SKM-1 (cell line): ENCODE measurements around the gene C5orf63.
A peak's percentile ranks its signal among the peaks of the same experiment; 100 is the strongest.
"Not testable (repeated sequence)": the region's sequence is repeated elsewhere in the genome, so short reads cannot be mapped to it uniquely, and the experiment has no call there.

ENCODE experiments used
- DNase-seq: peaks from one replicate; lab custom pipeline; 2025; ENCODE audit not compliant: unreplicated experiment; lab: John Stamatoyannopoulos, UW

Gene C5orf63

DNA sequence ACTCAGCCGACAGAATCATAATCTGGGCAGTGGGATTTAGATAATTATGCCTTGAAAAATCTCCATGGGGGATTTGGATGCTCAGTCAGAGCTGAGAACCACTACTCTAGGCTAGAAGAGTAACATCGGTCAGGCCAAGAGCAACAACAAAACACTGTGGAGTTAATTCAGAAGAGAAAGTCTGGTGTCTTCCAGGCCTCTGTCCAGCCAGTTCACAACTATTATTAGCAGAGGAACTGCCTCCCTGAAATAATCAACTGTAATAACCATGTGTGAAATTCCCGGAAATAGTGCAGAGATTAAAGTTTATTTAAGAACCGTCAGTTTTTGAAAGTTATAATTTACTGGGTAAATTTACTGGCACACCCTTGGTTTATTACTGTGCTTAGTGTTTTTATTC, 34.8 kb downstream of the C5orf63 start:
- DNase-seq, result no peak

DNA sequence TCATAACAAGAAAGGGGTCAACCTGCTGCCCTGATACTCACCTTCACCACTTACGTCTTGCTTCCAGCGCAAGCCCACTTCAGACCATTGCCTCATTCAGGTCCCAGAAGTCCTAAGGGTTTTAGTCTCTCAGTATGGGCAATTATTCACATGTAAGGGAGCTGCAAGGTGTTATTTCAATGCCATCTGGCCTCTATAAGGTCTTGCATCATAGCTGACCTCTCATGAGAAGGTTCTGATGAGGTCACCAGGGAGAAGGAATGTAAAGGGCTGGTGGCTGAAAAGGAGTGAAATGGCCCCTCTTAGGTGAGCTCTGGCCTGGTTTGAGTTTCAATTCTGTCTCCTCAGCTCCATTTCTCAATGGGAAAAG, 41.5 kb downstream of the C5orf63 start:
- DNase-seq, result no peak

DNA sequence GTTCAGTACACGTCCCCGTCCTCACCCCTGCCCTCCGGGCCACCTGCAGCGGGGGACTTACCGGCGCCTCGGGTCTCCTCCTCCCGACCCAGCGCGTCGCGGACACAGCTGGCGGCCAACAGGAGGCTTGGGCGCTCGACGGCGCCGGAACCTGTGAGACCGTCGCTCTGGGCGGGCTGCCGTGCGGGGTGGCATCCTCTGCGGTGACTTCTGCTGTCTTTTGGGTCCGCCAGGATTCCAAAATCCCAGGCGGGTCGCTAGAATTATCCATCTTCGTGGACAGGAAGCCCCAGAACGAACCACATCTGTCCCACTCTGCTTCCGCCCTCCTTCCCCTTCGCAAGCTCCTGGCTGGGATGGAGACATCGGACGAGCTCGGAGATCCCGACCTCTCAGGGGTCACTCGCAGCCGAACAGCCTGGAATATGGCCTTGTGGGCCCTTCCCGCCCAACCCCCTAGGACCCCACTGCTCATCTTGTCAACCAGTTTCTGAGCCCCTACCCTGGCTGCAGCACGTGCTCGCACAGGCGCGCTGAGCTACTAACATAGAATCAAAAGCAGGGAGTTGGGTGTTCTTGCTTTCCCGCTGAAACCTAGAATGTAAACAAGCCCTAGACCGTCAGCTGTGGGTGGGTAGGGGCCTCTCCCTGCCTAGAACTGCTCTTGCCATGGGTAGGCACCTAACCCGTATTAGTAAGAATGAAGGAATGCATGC, 42.0 kb downstream of the C5orf63 start:
- no peak for DNase-seq

DNA sequence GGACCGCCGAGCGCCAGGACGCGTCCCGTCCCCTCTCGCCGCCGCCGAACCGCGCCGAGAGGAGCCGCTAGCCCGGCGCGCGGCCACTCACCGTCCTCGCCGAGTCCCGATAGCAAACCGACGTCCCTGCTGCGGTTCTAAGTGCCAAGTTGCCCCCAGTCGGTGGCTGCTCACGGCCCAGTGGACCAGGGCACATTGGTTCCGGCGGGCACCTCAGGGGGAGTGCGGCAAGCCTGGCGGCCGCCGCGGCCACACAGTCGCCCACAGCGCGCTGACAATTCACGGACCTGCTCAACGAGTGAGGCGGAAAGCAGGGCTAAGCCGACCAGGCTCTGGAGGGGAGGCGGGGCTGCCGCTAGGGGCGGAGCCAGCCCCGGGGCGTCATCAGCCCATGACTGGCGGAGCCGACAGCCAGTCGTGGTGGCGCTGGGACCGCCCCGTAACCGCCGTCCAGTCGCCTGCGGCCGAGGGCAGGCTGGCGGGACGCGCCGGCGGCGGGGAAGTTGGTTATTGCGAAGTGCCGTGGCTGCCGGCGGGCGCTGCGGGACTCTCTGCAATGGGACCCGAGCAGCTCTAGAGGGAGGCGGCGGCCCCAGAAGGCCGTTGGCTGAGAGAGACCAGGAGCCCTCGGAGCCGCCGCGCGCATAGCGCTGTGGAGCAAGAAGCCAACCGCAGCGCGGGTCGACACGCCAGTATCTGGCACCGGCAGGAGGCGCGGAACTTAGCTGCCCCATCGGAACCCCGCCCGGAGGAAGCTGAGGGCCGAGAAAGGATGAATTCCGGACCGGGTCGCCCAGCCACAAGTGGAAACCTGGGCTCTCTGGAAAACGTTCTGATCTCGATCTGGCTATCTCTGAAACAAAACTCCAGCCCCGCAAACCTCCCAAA, 42.8 kb downstream of the C5orf63 start, which contains the start of gene MARCHF3:
Gene MARCHF3, minus strand, starts transcription at position 300 of the 888 bp plus-strand sequence. CDS start 112,387 bp downstream, outside the sequence.
- peak; percentile 81 for DNase-seq

DNA sequence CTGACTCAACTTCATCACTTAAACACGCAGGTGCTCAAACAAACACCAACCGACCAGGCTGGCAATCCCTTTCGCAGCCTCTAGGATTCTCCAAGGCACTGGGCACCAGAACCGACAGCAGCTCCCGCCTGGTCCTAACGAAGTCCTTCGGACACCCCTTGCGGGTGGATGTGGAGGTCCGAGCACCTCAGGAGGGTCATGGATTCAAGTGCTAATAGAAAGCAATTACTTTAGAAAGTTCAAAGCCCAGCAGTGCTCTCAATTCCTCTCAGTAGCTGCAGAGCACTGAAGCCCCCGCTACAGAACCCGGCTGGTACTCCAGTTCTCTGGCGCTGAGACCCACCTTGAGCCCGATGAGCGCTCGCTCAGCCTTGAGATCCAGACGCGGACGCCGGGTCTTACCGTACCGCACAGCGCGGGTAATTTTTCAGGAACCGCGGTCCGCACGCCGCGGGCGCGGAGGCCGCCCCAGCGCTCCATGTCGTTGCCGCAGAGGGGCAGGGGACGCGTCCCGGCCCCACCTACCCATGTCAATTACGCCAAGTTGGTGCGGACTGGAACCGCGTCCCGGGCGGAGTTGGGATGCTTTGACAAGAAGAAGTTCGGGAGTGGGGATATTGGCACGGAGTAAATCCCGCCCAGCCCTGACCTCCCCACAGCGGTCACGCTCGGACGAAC, 43.6 kb downstream of the C5orf63 start:
- peak; percentile 32 for DNase-seq

DNA sequence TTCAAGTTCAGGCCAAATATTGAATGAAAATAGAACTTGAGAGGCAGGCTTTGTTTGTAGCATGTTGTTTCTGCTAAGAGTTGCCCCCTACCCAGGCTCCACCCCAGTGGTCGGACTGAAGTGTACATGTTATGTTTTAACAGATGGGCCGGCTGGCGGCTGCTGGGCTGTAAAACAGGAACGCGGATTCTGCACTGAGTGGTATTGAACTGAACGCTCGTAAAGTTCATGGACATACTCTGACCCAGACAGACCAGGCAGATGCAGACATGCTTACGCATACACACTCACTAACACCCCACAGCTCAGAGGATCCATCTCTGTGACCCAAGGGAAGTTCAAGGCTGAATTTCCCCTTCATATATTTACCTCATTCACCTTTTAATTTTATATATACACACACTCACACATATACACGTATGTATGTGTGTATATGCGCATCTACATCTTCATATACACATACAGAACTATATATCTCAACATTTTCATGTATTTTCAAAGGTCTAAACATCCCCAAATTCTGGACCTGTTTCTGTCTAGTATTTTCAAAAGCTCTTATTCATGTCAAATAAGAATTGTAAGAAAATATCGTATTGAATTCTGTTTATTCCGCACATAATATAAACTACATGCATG, 44.4 kb downstream of the C5orf63 start:
- DNase-seq, result no peak

DNA sequence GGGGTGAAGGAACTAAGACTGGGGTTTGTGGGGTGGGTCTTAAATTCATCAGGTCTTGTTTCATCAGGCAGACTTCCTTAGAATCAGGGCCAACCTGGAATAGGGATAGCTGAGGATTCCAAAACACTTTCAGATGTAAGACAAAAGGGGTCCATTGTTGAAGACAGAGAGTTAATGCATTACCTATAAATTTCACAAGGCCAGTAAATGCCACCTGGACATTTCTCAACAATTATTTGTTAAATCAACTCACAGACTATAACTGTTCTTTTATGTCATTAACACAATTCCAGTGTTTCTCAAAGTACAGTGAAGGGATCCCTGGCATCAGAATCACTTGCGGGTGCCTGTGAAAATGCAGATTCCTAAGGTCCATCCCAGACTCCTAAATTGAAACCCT, 45.8 kb downstream of the C5orf63 start:
- DNase-seq, result no peak

DNA sequence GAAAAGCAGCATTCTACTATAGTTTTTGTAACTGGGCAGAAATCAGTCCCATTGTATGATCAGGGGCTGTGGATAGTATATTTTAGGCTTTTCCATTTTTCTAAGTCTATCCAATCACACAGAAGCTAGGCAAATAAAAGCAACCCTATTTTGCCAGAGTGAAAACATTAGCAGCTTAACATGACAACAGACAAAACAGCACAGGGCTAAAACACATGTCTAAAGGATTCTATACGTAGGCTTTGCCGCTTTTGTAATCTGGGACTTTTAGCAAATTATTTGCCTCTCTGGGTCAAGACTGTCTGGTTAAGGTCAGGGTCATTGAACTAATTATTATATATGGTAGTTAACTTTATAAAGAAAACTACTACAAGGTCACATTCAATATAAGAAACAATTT, 47.1 kb downstream of the C5orf63 start:
- no peak for DNase-seq

DNA sequence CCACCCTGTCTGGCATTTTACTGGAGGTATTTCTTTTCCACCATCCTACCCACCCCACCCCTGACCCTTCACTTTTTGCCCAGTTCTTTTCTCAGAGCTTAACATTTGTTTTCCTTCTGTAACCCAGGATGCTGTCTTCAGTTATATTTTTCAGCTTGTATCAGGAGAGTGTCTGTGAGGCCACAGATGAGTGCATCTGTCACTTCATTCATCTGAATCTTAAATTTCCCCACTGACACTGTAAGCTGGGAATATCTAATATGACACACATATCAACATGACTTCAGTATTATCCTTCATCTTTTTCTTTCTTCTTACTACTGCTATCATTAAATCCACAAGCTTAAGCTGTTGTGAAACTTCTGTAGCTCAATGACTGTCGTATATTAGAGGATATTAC, 47.8 kb downstream of the C5orf63 start:
- no peak for DNase-seq

DNA sequence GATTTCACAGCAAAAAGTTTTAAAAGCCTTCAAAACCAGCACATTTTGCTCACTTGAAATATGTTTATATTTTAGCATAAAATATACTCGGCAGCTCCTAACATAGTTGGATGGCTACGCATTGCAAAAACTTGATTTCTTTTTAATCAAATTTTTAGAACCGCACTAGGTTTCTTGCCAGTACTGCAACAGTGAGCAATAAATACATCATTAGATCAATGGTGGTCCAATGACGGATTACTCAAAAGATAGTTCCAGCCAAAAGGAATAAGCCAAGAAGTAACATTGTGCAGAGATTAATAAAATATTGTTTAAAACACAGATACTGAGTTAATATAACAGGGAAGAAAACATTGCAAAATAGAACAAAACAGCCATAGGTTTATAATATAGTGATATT, 48.5 kb downstream of the C5orf63 start:
- DNase-seq, result no peak

DNA sequence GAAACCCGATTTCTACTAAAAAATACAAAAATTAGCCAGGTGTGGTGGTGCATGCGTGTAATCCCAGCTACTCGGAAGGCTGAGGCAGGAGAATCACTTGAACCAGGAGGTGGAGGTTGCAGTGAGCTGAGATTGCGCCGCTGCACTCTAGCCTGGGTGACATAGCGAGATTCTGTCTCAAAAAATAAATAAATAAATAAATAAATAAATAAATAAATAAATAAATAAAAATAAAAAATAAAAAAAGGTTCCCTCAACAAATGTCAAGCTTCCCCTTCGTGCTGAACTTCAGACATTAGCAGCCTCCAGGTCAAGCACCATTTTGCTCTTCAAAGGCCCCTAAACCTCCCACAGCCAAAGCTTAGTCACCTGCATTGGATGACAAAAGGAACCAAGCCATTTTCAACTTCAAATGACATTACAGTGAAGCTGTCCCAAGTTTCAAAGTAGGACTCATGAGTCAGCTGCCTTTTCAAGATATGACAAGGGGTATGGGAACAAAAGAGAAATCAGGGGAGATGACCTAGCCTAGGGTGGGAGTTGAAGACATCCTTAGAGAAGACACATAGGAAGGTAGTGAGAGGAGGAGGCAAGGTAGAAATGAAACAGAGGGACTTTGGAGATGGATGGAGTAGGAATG, 49.6 kb downstream of the C5orf63 start:
- not testable (repeated sequence) for DNase-seq

DNA sequence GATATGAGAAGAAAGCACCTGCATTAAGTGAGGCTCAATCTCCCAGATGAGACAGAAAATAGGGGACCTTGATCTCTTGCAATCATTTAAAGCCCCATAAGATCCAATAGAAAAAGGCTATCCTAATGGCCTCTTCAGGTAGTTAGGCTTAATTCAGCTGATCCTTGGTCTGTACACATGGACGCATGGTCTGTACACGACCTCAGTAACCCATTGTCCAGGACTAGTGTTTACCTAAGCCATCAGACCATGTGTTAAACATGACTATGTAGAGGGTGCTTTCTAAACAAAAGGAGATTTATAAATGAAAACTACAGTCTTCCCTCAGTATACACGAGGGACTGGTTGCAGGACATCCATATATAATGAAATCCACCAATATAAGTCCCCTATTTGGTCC, 50.5 kb downstream of the C5orf63 start:
- no peak for DNase-seq

DNA sequence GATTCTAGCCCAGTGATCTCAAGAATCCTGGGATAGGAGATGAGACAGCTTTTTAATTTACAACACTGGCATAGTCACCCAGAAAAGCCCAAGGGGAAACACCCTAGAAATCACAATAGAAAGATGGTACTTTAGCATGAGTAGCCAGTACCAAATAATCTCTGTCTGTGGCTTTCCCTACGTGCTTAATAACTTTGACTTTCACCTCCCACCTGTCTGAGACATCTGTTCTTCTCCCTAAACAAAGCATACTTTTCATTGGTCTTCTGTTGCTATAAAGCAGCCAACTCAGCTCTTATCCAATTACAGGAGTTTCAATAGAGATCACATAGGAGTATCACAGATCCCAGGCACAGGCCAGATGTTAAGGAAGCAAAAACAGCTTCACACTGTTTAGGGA, 53.4 kb downstream of the C5orf63 start:
- DNase-seq, result no peak

DNA sequence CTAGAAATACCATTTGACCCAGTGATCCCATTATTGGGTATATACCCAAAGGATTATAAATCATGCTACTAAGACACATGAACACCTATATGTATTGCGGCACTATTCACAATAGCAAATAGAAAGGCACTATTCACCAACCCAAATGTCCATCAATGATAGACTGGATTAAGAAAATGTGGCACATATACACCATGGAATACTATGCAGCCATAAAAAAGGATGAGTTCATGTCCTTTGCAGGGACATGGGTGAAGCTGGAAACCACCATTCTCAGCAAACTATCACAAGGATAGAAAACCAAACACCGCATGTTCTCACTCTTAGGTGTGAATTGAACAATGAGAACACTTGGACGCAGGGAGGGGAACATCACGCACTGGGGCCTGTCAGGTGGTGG, 56.6 kb downstream of the C5orf63 start:
- not testable (repeated sequence) for DNase-seq

DNA sequence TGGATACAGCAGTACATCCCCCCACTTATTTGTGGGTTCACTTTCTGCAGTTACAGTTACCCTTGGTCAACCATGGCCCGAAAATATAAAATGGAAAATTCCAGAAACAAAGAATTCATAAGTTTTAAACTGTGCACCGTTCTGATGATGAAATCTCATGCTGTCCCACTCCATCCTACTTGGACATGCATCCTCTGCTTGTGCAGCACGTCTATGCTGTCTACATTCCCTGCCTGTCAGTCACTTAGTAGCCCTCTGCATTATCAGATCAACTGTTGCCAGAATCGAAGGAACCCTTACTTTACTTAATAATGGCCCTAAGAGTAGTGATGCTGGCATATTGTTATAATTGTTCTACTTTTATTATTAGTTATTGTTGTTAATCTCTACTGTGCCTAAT, 57.6 kb downstream of the C5orf63 start:
- no peak for DNase-seq

DNA sequence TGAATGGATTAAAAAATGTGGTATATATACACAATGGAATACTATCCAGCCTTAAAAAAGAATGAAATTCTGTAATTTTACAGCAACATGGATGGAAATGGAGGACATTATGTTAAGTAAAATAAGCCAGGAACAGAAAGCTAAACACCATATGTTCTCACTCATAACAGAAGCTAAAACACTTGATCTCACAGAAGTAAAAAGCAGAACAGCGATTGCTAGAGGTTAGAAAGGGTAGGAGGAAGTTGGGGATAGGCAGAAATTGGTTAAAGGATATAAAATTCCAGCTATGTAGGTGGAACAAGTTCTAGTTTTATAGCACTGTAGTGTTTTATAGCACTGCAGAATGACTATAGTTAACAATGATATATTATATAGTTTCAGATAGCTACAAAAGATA, 58.7 kb downstream of the C5orf63 start:
- DNase-seq, result peak; percentile 32

DNA sequence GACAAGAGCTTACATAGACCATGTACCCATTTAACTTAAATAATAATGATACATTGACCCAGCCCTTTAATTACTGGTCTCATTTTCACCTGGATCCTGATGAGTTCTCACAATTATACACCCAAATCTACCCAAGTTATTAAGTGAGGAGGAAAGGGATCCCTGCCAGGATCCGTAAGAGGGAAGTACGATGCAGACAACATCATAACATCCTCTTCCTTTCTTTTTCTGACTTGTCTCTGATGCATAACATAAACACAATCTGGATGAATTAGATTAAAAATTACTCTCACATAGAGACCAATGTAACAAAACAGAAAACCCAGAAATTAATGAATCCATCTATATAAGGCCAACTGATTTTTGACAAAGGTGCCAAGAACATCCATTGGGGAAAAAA, 59.9 kb downstream of the C5orf63 start:
- no peak for DNase-seq

DNA sequence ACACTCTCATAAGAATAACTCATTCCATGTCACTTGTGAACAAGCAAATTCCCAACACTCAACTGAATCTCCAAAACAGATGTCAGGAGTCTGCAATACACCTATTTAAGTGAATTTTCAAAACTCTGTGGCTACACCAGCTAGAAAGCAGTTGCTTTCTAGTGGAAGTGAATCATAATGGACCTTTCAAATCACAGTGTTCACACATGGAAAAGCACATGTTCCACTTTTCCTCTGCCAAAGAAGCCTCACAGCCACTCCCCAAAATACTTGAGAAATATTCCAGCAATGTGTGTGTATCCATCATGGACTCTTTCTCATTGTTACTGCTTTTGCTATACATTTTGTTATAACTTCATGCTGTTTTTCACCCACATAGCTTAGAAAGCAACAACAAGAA, 60.4 kb downstream of the C5orf63 start:
- no peak for DNase-seq

DNA sequence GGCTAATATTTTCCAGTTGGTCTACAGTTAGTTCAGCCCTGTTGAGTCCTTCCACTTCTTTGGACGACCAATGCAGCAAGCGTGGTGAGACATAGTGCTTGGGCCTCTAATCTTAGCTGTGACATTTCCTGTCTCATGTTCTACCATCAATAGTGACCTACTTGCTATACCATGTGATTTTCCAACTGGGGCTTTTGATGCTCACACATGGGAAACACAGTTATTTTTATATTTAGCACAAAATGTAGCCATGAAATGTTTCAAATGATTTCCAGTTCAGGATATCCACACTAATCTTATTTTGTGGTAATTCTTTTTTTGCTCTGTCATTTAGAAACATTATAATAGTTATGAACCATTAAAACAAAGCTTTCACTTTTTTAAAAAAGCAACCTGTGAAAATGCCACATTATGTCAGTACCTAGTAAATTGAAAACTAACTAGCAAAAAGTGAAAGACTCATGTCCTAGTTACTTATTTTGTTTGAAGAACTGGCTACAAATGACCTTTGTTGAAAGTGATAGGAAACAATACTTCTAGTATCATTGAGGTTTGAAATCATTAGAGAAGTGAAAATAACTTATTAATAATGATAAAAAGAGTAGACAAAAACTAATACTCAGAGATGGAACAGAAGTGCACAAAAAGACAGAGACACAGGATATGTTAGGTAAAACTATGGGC, 61.2 kb downstream of the C5orf63 start:
- DNase-seq, result no peak

DNA sequence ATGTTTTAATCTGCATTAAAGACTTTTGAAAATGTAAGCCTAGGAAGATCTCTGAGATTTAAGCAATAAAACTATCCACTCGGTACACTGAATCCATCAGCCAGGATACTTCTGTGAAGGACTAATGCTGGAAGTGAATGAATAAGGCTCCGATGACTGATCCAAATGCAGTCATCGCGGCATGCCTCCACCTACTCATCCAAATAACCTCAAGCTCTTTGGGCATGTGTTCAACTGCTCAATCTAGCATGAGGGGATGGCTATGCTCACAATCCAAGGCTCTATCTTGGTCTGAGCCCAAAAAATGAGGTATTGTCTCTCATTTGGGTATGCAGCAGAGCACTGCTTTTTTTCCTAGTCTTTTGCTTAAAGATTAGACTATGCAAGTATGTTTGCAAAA, 62.1 kb downstream of the C5orf63 start:
- no peak for DNase-seq
